ENCODE measurements around the gene CEP95.

The CEP95 gene

GRCh38 chr17:64506201-64506575 lies 589 bp upstream of the CEP95 start, which contains the start of gene DDX5:
Gene DDX5 (minus strand): TSS chr17:64506289. CDS start chr17:64506119, 170 bp downstream.
- TF ChIP-seq CTCF (IDR thresholded peaks at IDR 0.05; ENCODE audit: low read depth, low read length): no peak
- DNase-seq (ENCODE audit: extremely low read depth, low read depth): peak; percentile 94

GRCh38 chr17:64507413-64507782 lies 621 bp downstream of the CEP95 start:
- TF ChIP-seq CTCF (IDR thresholded peaks at IDR 0.05; ENCODE audit: low read depth, low read length): peak; percentile 57
- no peak for DNase-seq (ENCODE audit: extremely low read depth, low read depth)

- no peak for TF ChIP-seq CTCF (IDR thresholded peaks at IDR 0.05; ENCODE audit: low read depth, low read length)
- DNase-seq (ENCODE audit: extremely low read depth, low read depth): no peak
Observed at GRCh38 chr17:64508683-64509082, 1.9 kb downstream of the CEP95 start.

- no peak for TF ChIP-seq CTCF (IDR thresholded peaks at IDR 0.05; ENCODE audit: low read depth, low read length)
Observed at GRCh38 chr17:64509179-64509578, 2.4 kb downstream of the CEP95 start.

GRCh38 chr17:64515419-64515818 lies 8.6 kb downstream of the CEP95 start:
- no peak for DNase-seq (ENCODE audit: extremely low read depth, low read depth)
- no peak for TF ChIP-seq CTCF (IDR thresholded peaks at IDR 0.05; ENCODE audit: low read depth, low read length)

More at GRCh38 chr17:64509179-64509578, 2.4 kb downstream of the CEP95 start:
- DNase-seq (ENCODE audit: extremely low read depth, low read depth): no peak

GRCh38 chr17:64515829-64516228 lies 9.1 kb downstream of the CEP95 start:
- no peak for TF ChIP-seq CTCF (IDR thresholded peaks at IDR 0.05; ENCODE audit: low read depth, low read length)
- DNase-seq (ENCODE audit: extremely low read depth, low read depth): no peak

GRCh38 chr17:64519601-64520000 lies 12.8 kb downstream of the CEP95 start:
- DNase-seq (ENCODE audit: extremely low read depth, low read depth): no peak
- no peak for TF ChIP-seq CTCF (IDR thresholded peaks at IDR 0.05; ENCODE audit: low read depth, low read length)
